GM18870 (cell line): ENCODE measurements around the gene COX15.
"Not testable (repeated sequence)": the region's sequence is repeated elsewhere in the genome, so short reads cannot be mapped to it uniquely, and the experiment has no call there.

Experiments
- ATAC-seq: cut with Tn5 transposase; IDR thresholded peaks from one replicate; pipeline ENCODE4 v1.9.1; 2021; ENCODE audit warnings: moderate library complexity; ENCODE audit not compliant: unreplicated experiment

Gene COX15

GRCh38 chr10:99742254-99742653 lies 10.3 kb upstream of the COX15 start:
- ATAC-seq, result no peak

GRCh38 chr10:99740933-99741559 lies 9.1 kb upstream of the COX15 start:
- ATAC-seq, result no peak

GRCh38 chr10:99740260-99740659 lies 8.3 kb upstream of the COX15 start:
- no peak for ATAC-seq

GRCh38 chr10:99734111-99734510 lies 2.2 kb upstream of the COX15 start:
- ATAC-seq, result not testable (repeated sequence)

DNA sequence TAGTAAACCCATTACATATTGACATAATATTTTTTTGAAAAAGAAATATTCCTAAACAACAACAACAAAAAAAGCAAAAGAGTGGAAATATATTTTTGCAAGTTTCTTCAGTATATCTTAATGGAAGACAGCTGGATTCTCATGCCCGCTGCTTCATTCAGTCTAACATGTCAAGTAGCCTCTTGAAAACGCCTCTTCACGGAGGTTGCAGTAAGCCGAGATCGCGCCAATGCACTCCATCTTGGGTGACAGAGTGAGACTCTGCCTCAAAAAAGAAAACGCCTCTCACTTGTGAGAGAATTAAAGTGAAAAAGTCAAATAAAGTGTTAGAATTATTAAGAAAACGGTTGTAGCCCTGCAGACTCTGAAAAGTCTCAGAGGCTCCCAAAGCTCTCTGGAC lies 1.4 kb upstream of the COX15 start:
- ATAC-seq, result no peak

- peak; percentile 40 for ATAC-seq
These were observed 458 bp downstream of the COX15 start for GRCh38 chr10:99731306-99732032.

DNA sequence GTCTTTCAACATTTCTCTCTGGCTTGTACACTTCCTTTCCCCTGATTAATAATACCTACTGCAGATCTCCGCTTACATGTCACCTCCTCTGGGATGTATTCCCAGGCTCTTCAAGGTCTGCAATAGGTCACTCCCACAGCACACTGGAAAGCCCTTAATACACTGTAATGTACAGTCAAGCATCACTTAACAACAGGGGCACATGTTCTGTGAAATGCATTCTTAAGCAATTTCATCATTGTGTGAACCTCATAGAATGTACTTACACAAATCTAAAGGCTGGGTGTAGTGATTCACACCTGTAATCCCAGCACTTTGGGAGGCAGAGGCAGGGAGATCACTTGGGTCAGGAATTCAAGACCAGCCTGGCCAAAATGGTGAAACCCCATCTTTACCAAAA lies 1.9 kb downstream of the COX15 start:
- no peak for ATAC-seq

DNA sequence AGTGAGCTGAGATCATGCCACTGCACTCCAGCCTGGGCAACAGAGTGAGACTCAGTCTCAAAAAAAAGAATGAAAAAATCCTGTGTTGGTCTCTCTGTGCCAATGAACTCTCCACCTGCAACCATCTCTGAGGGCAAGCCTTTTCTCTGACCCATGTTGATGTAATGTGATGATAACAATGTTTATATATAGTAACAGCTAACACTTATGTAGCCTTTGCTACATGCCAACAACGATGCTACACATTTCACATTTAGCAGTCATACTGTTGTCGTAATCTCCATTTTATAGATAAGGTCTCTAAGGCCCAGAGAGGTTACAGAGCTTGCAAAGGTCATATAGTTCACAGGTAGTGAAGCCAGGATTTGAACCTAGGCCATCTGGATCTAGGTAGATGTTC lies 11.5 kb downstream of the COX15 start:
- ATAC-seq, result no peak

GRCh38 chr10:99714446-99714845 lies 17.5 kb downstream of the COX15 start:
- ATAC-seq, result no peak

GRCh38 chr10:99711129-99711719 lies 20.7 kb downstream of the COX15 start:
- no peak for ATAC-seq

DNA sequence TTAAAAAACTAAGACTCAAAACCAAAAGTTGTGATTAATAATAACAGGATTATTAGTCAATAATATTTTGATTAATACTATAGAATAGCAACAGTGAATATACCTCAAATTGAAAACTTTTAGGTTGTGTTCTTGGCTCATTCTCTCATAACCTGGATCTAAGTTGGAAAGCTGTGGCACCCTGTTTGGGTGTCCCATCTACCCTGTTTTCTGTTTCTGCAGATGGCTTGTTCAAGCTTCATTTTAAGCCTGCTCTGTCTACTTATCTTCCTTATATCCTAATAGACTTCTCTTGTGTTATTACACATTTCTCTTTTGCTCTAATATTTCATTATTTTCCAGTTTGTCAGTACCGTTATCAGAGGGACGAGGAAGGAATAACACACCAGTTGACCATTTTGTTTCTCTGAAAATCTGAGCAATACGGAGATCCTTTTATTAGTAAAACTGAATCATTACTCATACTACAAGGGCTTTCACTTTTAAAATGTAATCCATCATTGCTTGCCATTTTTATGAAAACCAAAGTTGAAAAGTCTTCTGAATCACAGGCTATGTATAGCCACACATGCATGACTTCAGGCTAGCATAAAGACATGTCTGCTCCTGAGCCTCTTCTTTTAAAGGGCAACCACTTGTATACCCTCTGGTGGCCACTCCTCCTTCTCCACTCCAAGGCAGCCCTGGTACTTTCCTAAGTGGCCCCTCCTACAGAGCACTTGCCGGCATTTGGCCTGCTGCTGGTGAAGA lies 22.3 kb downstream of the COX15 start:
- peak; percentile 80 for ATAC-seq

DNA sequence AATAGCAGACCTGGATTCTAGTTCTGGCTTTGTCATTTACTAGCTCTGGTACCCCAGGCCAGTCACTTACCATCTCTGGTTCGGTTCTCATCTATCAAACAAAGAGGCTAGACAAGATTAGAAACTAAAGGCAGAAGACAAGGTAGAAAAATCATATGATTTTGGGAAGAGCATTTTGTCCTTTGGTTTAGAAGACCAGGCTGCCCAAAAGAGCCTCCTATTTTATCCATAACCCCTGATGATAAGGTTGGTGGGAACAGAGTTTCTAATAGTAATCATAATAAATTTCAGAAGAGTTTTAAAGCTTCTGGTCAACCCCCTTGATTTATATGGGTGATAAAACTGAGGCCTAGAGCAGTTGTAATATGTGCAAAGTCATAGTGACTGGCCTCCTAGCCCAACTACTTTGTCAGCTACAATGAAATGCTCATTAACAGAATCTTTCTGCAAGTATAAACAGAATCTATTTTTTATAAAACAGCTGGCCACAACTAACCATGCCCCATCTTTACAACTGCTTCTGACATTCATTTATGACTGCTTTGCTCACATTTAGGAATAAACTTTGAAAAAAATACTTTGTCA lies 23.4 kb downstream of the COX15 start:
- no peak for ATAC-seq

DNA sequence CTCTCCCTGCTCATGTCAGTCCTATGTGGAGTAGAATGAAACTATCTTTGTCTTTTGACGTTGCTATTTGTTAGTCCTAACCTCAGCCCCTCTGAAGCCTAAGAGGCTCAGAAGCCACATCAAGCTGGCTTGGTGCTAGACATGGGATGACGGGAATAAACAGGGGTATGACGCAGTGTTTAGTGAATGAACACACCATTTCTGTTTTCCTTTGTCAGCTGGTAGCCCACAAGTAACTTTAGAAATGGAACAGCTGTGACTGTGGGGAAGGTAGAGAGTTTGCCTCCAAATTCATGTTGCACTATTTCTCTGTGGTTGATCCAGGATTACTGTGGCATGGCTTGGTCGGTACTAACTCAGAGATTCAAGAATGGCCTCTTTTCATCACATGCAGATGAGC lies 31.3 kb downstream of the COX15 start:
- ATAC-seq, result no peak

DNA sequence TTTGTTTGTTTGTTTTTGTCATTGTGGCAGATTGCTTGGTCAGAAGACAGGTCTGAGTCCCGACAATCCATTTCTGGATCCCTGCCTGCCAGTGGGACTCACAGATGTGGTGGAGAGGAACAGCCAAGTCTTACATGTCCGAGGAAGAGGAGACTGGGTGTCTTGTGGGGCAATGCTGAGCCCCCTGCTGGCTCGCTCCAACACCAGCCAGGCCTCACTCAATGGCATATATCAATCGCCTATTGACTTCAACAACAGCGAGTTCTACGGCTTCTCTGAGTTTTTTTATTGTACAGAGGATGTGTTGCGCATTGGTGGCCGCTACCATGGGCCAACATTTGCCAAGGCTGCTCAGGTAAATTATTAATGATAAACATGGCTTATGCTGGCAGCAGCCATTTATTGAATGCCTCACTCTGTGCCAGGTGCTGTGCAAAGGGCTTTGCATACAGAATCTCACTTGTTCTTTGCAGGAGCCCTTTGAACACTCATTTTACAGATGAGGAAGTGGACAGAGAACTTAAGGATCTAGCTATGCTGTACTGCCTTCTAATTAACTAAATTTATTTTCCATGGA lies 33.3 kb downstream of the COX15 start:
- no peak for ATAC-seq

DNA sequence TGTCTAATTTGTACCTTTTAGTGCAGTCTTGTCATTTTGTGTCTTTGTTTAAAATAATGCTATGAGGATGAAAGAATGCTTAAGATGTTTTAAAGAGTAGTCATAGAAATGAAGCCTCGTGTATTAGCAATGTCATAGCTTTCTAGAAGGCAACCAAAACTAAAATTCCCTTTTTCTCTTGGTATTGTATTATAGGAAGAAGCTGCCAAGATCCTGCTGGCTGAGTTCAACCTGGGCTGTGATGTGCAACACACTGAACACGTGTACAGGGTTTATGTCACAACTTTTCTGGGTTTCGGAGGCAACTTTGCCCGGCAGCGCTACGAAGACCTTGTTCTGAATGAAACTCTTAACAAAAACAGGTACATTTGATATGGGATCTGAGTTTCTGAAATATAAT lies 36.2 kb downstream of the COX15 start:
- no peak for ATAC-seq

- no peak for ATAC-seq
These were observed 37.9 kb downstream of the COX15 start for GRCh38 chr10:99693933-99694583.

GRCh38 chr10:99689461-99689860 lies 42.5 kb downstream of the COX15 start:
- ATAC-seq, result no peak

GRCh38 chr10:99685597-99685967 lies 46.3 kb downstream of the COX15 start:
- peak; percentile 92 for ATAC-seq

DNA sequence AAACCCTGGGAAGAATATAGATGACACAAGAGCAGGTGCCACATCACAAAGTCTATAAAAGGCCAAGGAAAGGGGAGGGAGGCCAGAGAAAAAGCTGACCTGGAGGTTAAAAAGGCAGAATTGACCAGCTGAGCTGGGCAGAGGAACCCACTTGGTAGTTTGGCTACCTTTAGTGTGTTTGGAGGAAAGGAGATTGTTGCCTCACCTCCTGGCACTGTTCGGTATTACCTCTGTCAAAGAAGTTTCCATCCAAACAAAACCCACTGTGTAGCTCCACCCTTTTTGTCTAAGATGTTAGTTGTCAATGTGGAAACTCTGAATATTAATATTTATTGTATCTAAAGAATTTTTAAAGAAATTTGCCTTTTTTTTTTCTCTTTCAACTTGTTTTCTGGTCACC lies 49.2 kb downstream of the COX15 start:
- ATAC-seq, result no peak
